HepG2 (cell line): Measurements from ENCODE around the gene KCNS1. TPM values are rescaled to one million over a fixed set of nuclear protein-coding genes. Genes with fewer than 3 reads are reported as not detected.

Source experiments
- ARHGAP35 ChIP-seq: sonication (generic); formaldehyde crosslinking; IDR thresholded peaks from 2 replicates; pipeline ENCODE4 v1.9.0; 2022; ENCODE audit warnings: mild to moderate bottlenecking, inconsistent platforms, moderate library complexity, missing genetic modification reagents, borderline replicate concordance
- ELF3 ChIP-seq: IDR thresholded peaks from 2 replicates; pipeline ENCODE4 v1.6.1; 2016; ENCODE audit warnings: missing genetic modification reagents, missing compliant biosample characterization
- FOXO1 ChIP-seq: sonication (generic); formaldehyde crosslinking; IDR thresholded peaks from 2 replicates; pipeline ENCODE4 v1.4.0; 2020; ENCODE audit warnings: missing genetic modification reagents
- HES4 ChIP-seq: sonication (generic); formaldehyde crosslinking; IDR thresholded peaks from 2 replicates; pipeline ENCODE4 v1.9.0; 2021; ENCODE audit warnings: mild to moderate bottlenecking, missing genetic modification reagents, borderline replicate concordance
- KLF16 ChIP-seq, 2 experiments: sonication (generic) in 1 of 2; formaldehyde crosslinking in 1 of 2; IDR thresholded peaks; 2 replicates each; pipeline versions ENCODE4 v1.6.1 to v1.8.0; 2016 to 2023; ENCODE audit warnings: missing genetic modification reagents in 2 of 2, missing compliant biosample characterization in 1 of 2
- MTA1 ChIP-seq: sonication (generic); formaldehyde crosslinking; IDR thresholded peaks from 2 replicates; pipeline ENCODE4 v1.4.0; 2020; ENCODE audit warnings: missing genetic modification reagents, mild to moderate bottlenecking, borderline replicate concordance
- NFIC ChIP-seq: IDR thresholded peaks from 2 replicates; pipeline ENCODE4 v1.6.1; 2012; ENCODE audit warnings: mild to moderate bottlenecking, low read length, inconsistent platforms
- RFXAP ChIP-seq: sonication (generic); formaldehyde crosslinking; IDR thresholded peaks from 2 replicates; pipeline ENCODE4 v1.4.0; 2020; ENCODE audit warnings: missing genetic modification reagents, borderline replicate concordance
- RXRA ChIP-seq: sonication (generic); formaldehyde crosslinking; IDR thresholded peaks from 2 replicates; pipeline ENCODE4 v1.5.1; 2020; ENCODE audit warnings: missing genetic modification reagents
- SALL1 ChIP-seq: sonication (generic); formaldehyde crosslinking; IDR thresholded peaks from 2 replicates; pipeline ENCODE4 v1.8.0; 2022; ENCODE audit warnings: mild to moderate bottlenecking, missing genetic modification reagents
- TARDBP ChIP-seq: sonication (generic); formaldehyde crosslinking; IDR thresholded peaks from 2 replicates; pipeline ENCODE4 v1.8.0; 2022; ENCODE audit warnings: mild to moderate bottlenecking, missing genetic modification reagents
- TBX2 ChIP-seq: sonication (generic); formaldehyde crosslinking; IDR thresholded peaks from 2 replicates; pipeline ENCODE4 v1.5.0; 2020; ENCODE audit warnings: missing genetic modification reagents, mild to moderate bottlenecking, borderline replicate concordance
- THAP11 ChIP-seq: IDR thresholded peaks from 2 replicates; pipeline ENCODE4 v1.6.1; 2016; ENCODE audit warnings: missing biosample characterization, missing genetic modification reagents
- TSC22D2 ChIP-seq: sonication (generic); formaldehyde crosslinking; IDR thresholded peaks from 2 replicates; pipeline ENCODE4 v1.5.1; 2020; ENCODE audit warnings: missing genetic modification reagents, mild to moderate bottlenecking, borderline replicate concordance
- ZBTB42 ChIP-seq: sonication (generic); formaldehyde crosslinking; IDR thresholded peaks from 2 replicates; pipeline ENCODE4 v1.5.0; 2020; ENCODE audit warnings: mild to moderate bottlenecking, missing genetic modification reagents
- ZFP1 ChIP-seq: IDR thresholded peaks from 2 replicates; pipeline ENCODE4 v1.6.1; 2016
- ZKSCAN8 ChIP-seq: IDR thresholded peaks from 2 replicates; pipeline ENCODE4 v1.6.1; 2016; ENCODE audit warnings: borderline replicate concordance, missing genetic modification reagents, missing compliant biosample characterization
- ZNF343 ChIP-seq: sonication (generic); formaldehyde crosslinking; IDR thresholded peaks from 2 replicates; pipeline ENCODE4 v1.4.0; 2020; ENCODE audit warnings: mild to moderate bottlenecking, missing genetic modification reagents
- ZNF383 ChIP-seq: sonication (generic); formaldehyde crosslinking; IDR thresholded peaks from 2 replicates; pipeline ENCODE4 v1.4.0; 2020; ENCODE audit warnings: missing genetic modification reagents, mild to moderate bottlenecking, borderline replicate concordance
- ZNF543 ChIP-seq: sonication (generic); formaldehyde crosslinking; IDR thresholded peaks from 2 replicates; pipeline ENCODE4 v1.4.0; 2020; ENCODE audit warnings: mild to moderate bottlenecking, missing genetic modification reagents
- ZNF790 ChIP-seq: sonication (generic); formaldehyde crosslinking; IDR thresholded peaks from 2 replicates; pipeline ENCODE4 v1.8.0; 2022; ENCODE audit warnings: missing genetic modification reagents, mild to moderate bottlenecking, borderline replicate concordance
- polyA plus RNA-seq, 8 experiments: library from polyadenylated mRNA; depleted of rRNA in 3 of 8; stranded (reverse) in 7 of 8; unstranded in 1 of 8; fragments of >200 nt; fragmentation: Illumina TruSeq in 4 of 8; extraction: Trizol in 4 of 8; gene quantifications; 2 replicates each; pipeline versions ENCODE4 v1.2.1 to v1.2.3, GENCODE V29; 2011 to 2016; ENCODE audit warnings: low read depth in 4 of 8, missing spikeins in 1 of 8, mixed read lengths in 1 of 8; ENCODE audit not compliant: insufficient read depth in 1 of 8
- total RNA-seq, 5 experiments: library from RNA; depleted of rRNA; stranded (reverse); fragments of >200 nt; fragmentation: Illumina TruSeq; extraction: Trizol; gene quantifications; 2 replicates each; pipeline ENCODE4 v1.2.3, GENCODE V29; 2016; ENCODE audit warnings: low read depth in 1 of 5
- TF ChIP-seq, protein P1 (sequence below): sonication (generic); formaldehyde crosslinking; IDR thresholded peaks from 2 replicates; pipeline ENCODE4 v1.4.0; 2020; ENCODE audit warnings: low read depth, missing genetic modification reagents
- TF ChIP-seq, protein P2 (sequence below): sonication (generic); formaldehyde crosslinking; conservative IDR thresholded peaks from 2 replicates; pipeline ENCODE4 v1.5.0; 2020; ENCODE audit warnings: missing genetic modification reagents
- TF ChIP-seq, protein P3 (sequence below): sonication (generic); formaldehyde crosslinking; IDR thresholded peaks from 2 replicates; pipeline ENCODE4 v1.5.0; 2020; ENCODE audit warnings: mild to moderate bottlenecking, missing genetic modification reagents

KCNS1 gene
- total and polyA plus RNA-seq, 2 of the 13 experiments (the other 11 are each of a cell fraction or from before 2014, with no cell fraction given): 0.03 TPM; not detected in 1

DNA sequence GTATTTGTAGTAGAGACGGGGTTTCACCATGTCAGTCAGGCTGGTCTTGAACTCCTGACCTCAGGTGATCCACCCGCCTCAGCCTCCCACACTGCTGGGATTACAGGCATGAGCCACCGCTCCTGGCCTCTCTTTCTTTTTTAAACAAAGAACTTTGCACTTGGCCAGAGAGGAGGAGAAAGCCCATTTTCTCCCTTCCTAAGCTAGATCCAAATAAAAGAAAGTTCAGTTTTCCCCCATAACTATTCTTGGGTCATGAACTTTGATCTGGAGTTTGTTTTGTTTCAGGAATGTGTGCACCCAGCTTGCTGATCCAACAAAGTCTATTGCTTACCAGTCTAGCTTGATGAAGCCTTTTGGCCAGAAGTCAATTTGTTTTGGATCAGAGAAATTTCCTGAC lies 23.4 kb downstream of the KCNS1 start (continued):
- TF ChIP-seq SALL1 (CRISPR knock-in tag) (peak; percentile 87; the same call in 1 of the 2 replicates), ZNF343 (0 out of 2 replicates have a peak, but pooled peaks have one; percentile 62), FOXO1 (CRISPR knock-in tag) (peak; percentile 56; the same call in 1 of the 2 replicates), ARHGAP35 (CRISPR knock-in tag) (no peak), ZKSCAN8 (CRISPR knock-in tag) (0 out of 2 replicates have a peak, but pooled peaks have one; percentile 19), ZNF543 (CRISPR knock-in tag) (peak; percentile 59), THAP11 (CRISPR knock-in tag) (peak; percentile 44; the same call in 1 of the 2 replicates), TSC22D2 (CRISPR knock-in tag) (peak; percentile 26; the same call in 1 of the 2 replicates), HES4 (CRISPR knock-in tag) (no peak), NFIC (peak; percentile 73), KLF16 (CRISPR knock-in tag; IDR thresholded peaks at IDR 0.05) (peak in 1 of 2 experiments; percentile 39; a peak in 1 of 4 replicates), MTA1 (peak; percentile 73; the same call in 1 of the 2 replicates), ELF3 (peak; percentile 55), ZFP1 (CRISPR knock-in tag) (peak; percentile 78; the same call in 1 of the 2 replicates), RFXAP (CRISPR knock-in tag) (no peak), ZNF383 (CRISPR knock-in tag) (no peak), RXRA (CRISPR knock-in tag) (peak; percentile 88), TARDBP (CRISPR knock-in tag) (0 out of 2 replicates have a peak, but pooled peaks have one; percentile 33), TBX2 (CRISPR knock-in tag) (peak; percentile 40; the same call in 1 of the 2 replicates), ZBTB42 (CRISPR knock-in tag) (no peak), ZNF790 (CRISPR knock-in tag) (peak; percentile 40; the same call in 1 of the 2 replicates)
- TF ChIP-seq, protein P1, sequence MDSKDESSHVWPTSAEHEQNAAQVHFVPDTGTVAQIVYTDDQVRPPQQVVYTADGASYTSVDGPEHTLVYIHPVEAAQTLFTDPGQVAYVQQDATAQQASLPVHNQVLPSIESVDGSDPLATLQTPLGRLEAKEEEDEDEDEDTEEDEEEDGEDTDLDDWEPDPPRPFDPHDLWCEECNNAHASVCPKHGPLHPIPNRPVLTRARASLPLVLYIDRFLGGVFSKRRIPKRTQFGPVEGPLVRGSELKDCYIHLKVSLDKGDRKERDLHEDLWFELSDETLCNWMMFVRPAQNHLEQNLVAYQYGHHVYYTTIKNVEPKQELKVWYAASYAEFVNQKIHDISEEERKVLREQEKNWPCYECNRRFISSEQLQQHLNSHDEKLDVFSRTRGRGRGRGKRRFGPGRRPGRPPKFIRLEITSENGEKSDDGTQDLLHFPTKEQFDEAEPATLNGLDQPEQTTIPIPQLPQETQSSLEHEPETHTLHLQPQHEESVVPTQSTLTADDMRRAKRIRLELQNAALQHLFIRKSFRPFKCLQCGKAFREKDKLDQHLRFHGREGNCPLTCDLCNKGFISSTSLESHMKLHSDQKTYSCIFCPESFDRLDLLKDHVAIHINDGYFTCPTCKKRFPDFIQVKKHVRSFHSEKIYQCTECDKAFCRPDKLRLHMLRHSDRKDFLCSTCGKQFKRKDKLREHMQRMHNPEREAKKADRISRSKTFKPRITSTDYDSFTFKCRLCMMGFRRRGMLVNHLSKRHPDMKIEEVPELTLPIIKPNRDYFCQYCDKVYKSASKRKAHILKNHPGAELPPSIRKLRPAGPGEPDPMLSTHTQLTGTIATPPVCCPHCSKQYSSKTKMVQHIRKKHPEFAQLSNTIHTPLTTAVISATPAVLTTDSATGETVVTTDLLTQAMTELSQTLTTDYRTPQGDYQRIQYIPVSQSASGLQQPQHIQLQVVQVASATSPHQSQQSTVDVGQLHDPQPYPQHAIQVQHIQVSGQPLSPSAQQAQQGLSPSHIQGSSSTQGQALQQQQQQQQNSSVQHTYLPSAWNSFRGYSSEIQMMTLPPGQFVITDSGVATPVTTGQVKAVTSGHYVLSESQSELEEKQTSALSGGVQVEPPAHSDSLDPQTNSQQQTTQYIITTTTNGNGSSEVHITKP: 0 out of 2 replicates have a peak, but pooled peaks have one; percentile 29
- TF ChIP-seq, protein P2, sequence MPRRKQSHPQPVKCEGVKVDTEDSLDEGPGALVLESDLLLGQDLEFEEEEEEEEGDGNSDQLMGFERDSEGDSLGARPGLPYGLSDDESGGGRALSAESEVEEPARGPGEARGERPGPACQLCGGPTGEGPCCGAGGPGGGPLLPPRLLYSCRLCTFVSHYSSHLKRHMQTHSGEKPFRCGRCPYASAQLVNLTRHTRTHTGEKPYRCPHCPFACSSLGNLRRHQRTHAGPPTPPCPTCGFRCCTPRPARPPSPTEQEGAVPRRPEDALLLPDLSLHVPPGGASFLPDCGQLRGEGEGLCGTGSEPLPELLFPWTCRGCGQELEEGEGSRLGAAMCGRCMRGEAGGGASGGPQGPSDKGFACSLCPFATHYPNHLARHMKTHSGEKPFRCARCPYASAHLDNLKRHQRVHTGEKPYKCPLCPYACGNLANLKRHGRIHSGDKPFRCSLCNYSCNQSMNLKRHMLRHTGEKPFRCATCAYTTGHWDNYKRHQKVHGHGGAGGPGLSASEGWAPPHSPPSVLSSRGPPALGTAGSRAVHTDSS (CRISPR knock-in tag): no peak
- TF ChIP-seq, protein P3, sequence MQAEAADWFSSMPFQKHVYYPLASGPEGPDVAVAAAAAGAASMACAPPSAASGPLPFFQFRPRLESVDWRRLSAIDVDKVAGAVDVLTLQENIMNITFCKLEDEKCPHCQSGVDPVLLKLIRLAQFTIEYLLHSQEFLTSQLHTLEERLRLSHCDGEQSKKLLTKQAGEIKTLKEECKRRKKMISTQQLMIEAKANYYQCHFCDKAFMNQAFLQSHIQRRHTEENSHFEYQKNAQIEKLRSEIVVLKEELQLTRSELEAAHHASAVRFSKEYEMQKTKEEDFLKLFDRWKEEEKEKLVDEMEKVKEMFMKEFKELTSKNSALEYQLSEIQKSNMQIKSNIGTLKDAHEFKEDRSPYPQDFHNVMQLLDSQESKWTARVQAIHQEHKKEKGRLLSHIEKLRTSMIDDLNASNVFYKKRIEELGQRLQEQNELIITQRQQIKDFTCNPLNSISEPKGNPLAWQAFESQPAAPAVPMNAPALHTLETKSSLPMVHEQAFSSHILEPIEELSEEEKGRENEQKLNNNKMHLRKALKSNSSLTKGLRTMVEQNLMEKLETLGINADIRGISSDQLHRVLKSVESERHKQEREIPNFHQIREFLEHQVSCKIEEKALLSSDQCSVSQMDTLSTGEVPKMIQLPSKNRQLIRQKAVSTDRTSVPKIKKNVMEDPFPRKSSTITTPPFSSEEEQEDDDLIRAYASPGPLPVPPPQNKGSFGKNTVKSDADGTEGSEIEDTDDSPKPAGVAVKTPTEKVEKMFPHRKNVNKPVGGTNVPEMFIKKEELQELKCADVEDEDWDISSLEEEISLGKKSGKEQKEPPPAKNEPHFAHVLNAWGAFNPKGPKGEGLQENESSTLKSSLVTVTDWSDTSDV (CRISPR knock-in tag): no peak
